GM23338 (cell line): ENCODE results near the gene GPR4.

Source experiments
- CTCF ChIP-seq, 2 experiments: fragments of 200-600 bp in 1 of 2; sonication (generic) in 1 of 2; conservative IDR thresholded peaks; 2 replicates each; pipeline versions ENCODE4 v1.5.1 to v1.6.1; 2016 to 2017; ENCODE audit warnings: antibody characterized with exemption in 2 of 2, low read depth in 2 of 2, mild to moderate bottlenecking in 2 of 2, moderate library complexity in 1 of 2
- EZH2 ChIP-seq: fragments of 200-600 bp; sonication (generic); IDR thresholded peaks from one replicate; pipeline ENCODE4 v1.8.0; 2017; ENCODE audit warnings: antibody characterized with exemption, mild to moderate bottlenecking, low read depth; ENCODE audit not compliant: unreplicated experiment
- JUNB ChIP-seq: IDR thresholded peaks from one replicate; pipeline ENCODE4 v1.6.1; 2016; ENCODE audit warnings: antibody characterized with exemption; ENCODE audit not compliant: unreplicated experiment
- POLR2AphosphoS5 ChIP-seq: IDR thresholded peaks from 2 replicates; pipeline ENCODE4 v1.6.1; 2016; ENCODE audit warnings: antibody characterized with exemption, low read depth

GRCh38 chr19:45558399-45558878 is 43.6 kb downstream of the GPR4 start:
- TF ChIP-seq POLR2AphosphoS5, result no peak
- peak; percentile 88 to 94 for TF ChIP-seq CTCF (conservative IDR thresholded peaks at IDR 0.05; ENCODE audit: low read depth in 2 of 2)
- no peak for TF ChIP-seq JUNB
- TF ChIP-seq EZH2, result no peak
